ENCODE results near the gene GYPB. TPM values are rescaled to one million over a fixed set of nuclear protein-coding genes. Genes with fewer than 3 reads are reported as not detected.
"Not testable (repeated sequence)": the region's sequence is repeated elsewhere in the genome, so short reads cannot be mapped to it uniquely, and the experiment has no call there.

GYPB gene
- total RNA-seq, 2 experiments from 2014 or later, result 0.70 TPM; not detected in 1

GRCh38 chr4:143947493-143947892 is 71.7 kb downstream of the GYPB start:
- ATAC-seq; H3K27me3 Mint-ChIP-seq; H3K36me3 Mint-ChIP-seq; H3K27ac Mint-ChIP-seq; H3K4me1 Mint-ChIP-seq; CTCF ChIA-PET; H3K9me3 Mint-ChIP-seq (ENCODE audit: low read depth); H3K4me3 Mint-ChIP-seq; DNase-seq: not testable (repeated sequence)

Other genes with a start within 250 kb of the GYPB start
- 1 to 10 TPM; 1.8 to 4.0 TPM for gene GYPE, start 113.8 kb downstream of the GYPB start, total RNA-seq
- gene GYPA, start 121.3 kb upstream of the GYPB start, total RNA-seq, result not detected

Measured in activated CD8-positive, alpha-beta memory T cell treated with anti-CD3 and anti-CD28 coated beads, Interleukin-2, amount 10 ng/mL, durations not matched to agents 7 days and 5 days (primary cell).